GM12875 (cell line): ENCODE data around the gene ZBTB5.

Source experiments
- H3K4me3 ChIP-seq: one replicate; pipeline ENCODE4 v1.5.1; 2011; ENCODE audit warnings: low read depth, low read length, control low read depth
- CTCF ChIP-seq: IDR thresholded peaks from 2 replicates; pipeline ENCODE4 v1.5.1; 2011; ENCODE audit warnings: low read depth, mild to moderate bottlenecking, control low read depth, inconsistent platforms, low read length, moderate library complexity, borderline replicate concordance; ENCODE audit not compliant: insufficient read depth

ZBTB5 gene

GRCh38 chr9:37408933-37409710 lies 56.1 kb downstream of the ZBTB5 start:
- TF ChIP-seq CTCF, result no peak
- H3K4me3 ChIP-seq, result peak overlapping the region; percentile 67

GRCh38 chr9:37407468-37407867 lies 57.8 kb downstream of the ZBTB5 start:
- peak overlapping the region; percentile 67 for H3K4me3 ChIP-seq
- TF ChIP-seq CTCF, result no peak

GRCh38 chr9:37406603-37407401 lies 58.4 kb downstream of the ZBTB5 start:
- no peak for TF ChIP-seq CTCF
- H3K4me3 ChIP-seq, result peak overlapping the region; percentile 67

GRCh38 chr9:37405764-37406380 lies 59.4 kb downstream of the ZBTB5 start:
- no peak for TF ChIP-seq CTCF
- peak overlapping the region; percentile 67 for H3K4me3 ChIP-seq

- peak overlapping the region; percentile 43 for H3K4me3 ChIP-seq
- TF ChIP-seq CTCF, result no peak
Measured at GRCh38 chr9:37405350-37405749, 59.9 kb downstream of the ZBTB5 start.

GRCh38 chr9:37404590-37404989 lies 60.7 kb downstream of the ZBTB5 start:
- peak overlapping the region; percentile 19 for H3K4me3 ChIP-seq

More at GRCh38 chr9:37404590-37404989, 60.7 kb downstream of the ZBTB5 start:
- no peak for TF ChIP-seq CTCF
